MM.1S (cell line): Measurements from ENCODE around the gene TPM4.

Experiments
- CTCF ChIP-seq: fragments of 300-600 bp; sonication (generic); IDR thresholded peaks from 2 replicates; pipeline ENCODE4 v1.5.1; 2016; ENCODE audit warnings: antibody characterized with exemption, low read length, mixed read lengths
- EZH2 ChIP-seq: fragments of 300-600 bp; sonication (generic); optimal IDR thresholded peaks from 2 replicates; pipeline ENCODE3; 2017; ENCODE audit warnings: low read depth, mild to moderate bottlenecking, antibody characterized with exemption, low read length, mixed read lengths
- EZH2phosphoT487 ChIP-seq: fragments of 300-600 bp; sonication (generic); IDR thresholded peaks from 2 replicates; pipeline ENCODE4 v1.6.1; 2018; ENCODE audit warnings: antibody characterized with exemption, low read length

GRCh38 chr19:16057062-16057461 is 19.2 kb upstream of the TPM4 start:
- TF ChIP-seq CTCF (no peak), EZH2 (no peak), EZH2phosphoT487 (no peak)
